ENCODE data around the gene NKAIN4. TPM values are rescaled to one million over a fixed set of nuclear protein-coding genes. Genes with fewer than 3 reads are reported as not detected.

NKAIN4 gene
- polyA plus RNA-seq, 1 donor: 6.8 TPM

DNA sequence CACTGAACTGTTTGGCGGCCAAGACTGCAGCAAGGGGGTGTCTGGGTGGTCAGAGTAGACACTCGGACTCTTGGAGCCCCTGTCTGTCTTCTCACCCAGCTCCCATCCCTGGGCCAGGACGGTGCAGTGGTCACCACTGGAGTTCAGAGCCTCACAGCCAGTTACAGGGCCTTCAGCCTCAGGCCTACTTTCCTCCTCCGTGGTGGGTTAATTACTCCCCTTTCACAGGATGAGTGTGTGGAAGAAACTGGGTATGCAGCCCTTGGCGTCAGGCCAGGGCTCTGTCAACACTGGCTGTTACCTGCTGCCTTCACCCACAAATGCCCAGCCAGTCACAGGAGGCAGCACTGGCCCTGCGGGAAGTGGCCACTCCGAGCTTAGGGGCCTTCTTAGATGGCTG, 36.6 kb downstream of the NKAIN4 start:
- Histone ChIP-seq H3K27ac (ENCODE audit: low read length) (no peak overlapping the region), H3K4me3 (ENCODE audit: low read length) (no peak overlapping the region), H3K36me3 (ENCODE audit: control insufficient read depth, insufficient read depth, low read length) (peaks cover 18% of the 10 kb centered on the region), H3K9me3 (ENCODE audit: control insufficient read depth, low read depth, low read length) (no peaks in the 10 kb centered on the region), H3K4me1 (ENCODE audit: control insufficient read depth, insufficient read depth, low read length) (peaks cover 18% of the 10 kb centered on the region), H3K27me3 (ENCODE audit: control insufficient read depth, insufficient read depth, low read length) (no peaks in the 10 kb centered on the region)
- no CpG with 5 or more reads among the region's 7 CpGs for WGBS (ENCODE audit: insufficient coverage, low lambda C conversion rate)
- no peak for DNase-seq

DNA sequence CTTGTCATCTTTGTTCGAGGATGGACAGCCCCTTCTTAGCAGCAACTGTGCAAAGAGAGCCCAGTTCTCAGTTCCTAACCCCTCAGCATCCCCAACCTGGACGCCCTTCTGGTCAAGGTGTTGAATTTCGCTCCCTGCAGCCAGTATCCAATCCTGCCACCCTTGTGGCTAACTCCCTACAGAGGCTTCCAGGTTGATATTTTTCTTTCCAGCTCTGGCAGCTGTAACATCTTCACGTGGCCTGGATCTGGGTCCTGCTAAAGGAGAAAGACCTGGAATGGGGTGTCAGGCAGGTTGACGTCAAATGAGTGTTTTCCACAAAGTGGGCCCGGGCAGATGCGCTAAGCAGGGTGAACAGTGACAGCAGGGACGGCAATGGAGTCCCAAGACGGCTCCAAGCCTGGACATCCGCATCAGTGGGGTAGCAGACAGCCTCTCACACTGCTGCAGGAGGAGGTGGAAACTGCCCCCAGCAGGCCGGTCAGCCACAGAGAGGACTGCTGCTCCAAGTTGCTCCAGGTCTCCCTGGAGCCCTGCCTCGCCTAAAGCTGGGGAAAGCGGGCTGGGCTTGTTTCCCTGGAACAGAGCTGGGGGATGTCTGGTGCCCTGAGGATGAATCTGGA, 37.3 kb downstream of the NKAIN4 start:
- Histone ChIP-seq H3K4me3 (ENCODE audit: low read length) (peak overlapping the region; percentile 55), H3K36me3 (ENCODE audit: control insufficient read depth, insufficient read depth, low read length) (peaks cover 26% of the 10 kb centered on the region), H3K9me3 (ENCODE audit: control insufficient read depth, low read depth, low read length) (no peaks in the 10 kb centered on the region), H3K4me1 (ENCODE audit: control insufficient read depth, insufficient read depth, low read length) (peaks cover 18% of the 10 kb centered on the region), H3K27ac (ENCODE audit: low read length) (peak overlapping the region; percentile 86), H3K27me3 (ENCODE audit: control insufficient read depth, insufficient read depth, low read length) (no peaks in the 10 kb centered on the region)
- WGBS (ENCODE audit: insufficient coverage, low lambda C conversion rate): 100% methylated on average over 1 of the region's 13 CpGs
- DNase-seq: no peak

DNA sequence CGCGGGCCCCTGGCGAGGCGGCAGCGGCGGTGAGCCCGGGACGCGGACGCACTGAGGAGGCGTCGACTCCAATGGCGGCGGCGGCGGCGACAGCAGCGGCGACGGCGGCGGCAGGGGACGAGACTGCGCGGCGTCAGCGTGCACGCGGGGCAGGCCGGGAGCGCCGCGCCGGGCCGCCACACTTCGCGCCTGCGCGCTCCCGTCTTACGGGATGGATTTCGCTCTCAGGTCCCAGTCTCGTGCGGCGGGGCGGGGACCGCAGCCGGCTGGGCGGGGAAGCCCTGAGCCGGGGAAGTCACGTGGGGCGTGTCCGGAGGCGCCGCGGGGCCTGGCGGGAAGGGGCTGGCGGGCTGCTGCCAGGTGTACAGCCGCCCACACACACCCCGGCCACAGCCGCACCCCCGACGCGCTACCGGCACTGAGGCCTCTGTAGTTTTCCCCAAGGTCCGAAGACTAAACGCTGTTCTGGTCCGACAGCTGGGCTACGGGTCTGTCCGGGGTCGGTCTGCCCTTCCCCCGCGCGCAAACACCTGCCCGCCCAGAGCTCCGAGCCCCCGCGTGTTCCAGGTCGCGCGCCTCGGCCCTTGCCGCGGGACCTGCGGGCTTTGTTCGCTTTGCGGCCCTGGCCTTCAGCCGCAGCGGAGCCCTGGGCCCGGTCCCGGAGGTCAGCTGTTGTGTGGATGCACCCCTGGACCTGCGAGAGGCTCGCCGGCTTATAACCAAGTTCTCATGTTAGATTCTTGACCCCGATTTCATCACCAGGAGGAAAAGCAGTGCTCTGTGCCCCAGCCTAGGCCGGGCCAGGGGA, 38.0 kb downstream of the NKAIN4 start, which contains the start of gene YTHDF1:
YTHDF1 (minus strand) TSS at position 91 of the 808 bp plus-strand sequence. CDS start 239 bp downstream, outside the sequence.
- Histone ChIP-seq H3K4me3 (ENCODE audit: low read length) (peak within 1 kb of the TSS; percentile 81), H3K4me1 (ENCODE audit: control insufficient read depth, insufficient read depth, low read length) (peaks cover 18% of the 10 kb centered on the region)

DNA sequence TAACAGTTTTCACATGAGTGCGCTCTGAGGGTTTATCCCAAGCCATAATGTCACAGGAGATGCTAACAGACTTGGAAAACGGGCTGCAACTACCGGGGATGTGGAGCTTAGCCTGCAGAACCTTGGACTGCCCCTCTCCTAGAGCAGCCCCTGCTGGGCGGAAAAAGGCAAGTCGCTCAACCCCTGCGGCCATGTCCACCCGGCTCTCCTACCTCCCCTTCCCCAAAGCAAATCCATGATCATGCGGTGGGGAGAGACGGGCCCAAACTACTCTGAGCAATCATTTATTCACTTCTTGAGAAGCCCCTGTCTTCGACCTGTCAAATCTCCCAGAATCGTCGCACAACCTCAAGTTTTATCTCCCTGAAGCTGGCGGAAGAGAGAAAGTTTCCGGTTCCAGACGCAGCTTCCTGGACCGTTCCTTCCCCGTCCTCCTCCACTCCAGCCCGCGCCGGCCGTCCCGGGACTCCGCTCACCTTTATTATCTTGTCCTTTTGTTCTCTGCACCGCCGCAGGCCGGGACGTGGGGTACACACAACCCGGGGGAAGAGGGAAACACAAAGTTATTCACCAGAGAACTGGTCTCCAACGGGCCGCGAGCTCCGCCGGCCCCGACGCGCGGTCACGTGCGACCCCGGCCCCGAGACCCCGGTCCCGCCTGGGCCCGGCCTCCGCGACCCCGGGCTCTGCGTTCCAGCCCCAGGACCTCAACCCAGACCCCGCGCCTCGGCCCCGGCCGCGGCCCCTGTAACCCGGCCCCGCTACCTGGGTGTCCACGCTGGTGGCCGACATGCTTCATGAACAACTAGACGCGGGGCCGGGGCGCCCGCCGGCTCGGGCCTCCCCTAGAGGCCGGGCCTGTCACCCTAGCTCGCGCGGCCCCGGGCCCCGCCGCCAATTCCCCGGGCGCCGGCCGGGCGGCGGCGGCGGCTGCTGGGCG, 38.9 kb downstream of the NKAIN4 start:
- no CpG with 5 or more reads among the region's 81 CpGs for WGBS (ENCODE audit: insufficient coverage, low lambda C conversion rate)
- Histone ChIP-seq H3K36me3 (ENCODE audit: control insufficient read depth, insufficient read depth, low read length) (peaks cover 32% of the 10 kb centered on the region), H3K4me1 (ENCODE audit: control insufficient read depth, insufficient read depth, low read length) (peaks cover 18% of the 10 kb centered on the region), H3K4me3 (ENCODE audit: low read length) (peak overlapping the region; percentile 81), H3K9me3 (ENCODE audit: control insufficient read depth, low read depth, low read length) (no peaks in the 10 kb centered on the region), H3K27ac (ENCODE audit: low read length) (peak overlapping the region; percentile 51), H3K27me3 (ENCODE audit: control insufficient read depth, insufficient read depth, low read length) (no peaks in the 10 kb centered on the region)
- DNase-seq: peak in 1 of 2 donors; percentile 39

More for the DNA sequence above, 38.0 kb downstream of the NKAIN4 start, which contains the start of gene YTHDF1:
- Histone ChIP-seq H3K9me3 (ENCODE audit: control insufficient read depth, low read depth, low read length) (no peaks in the 10 kb centered on the region), H3K36me3 (ENCODE audit: control insufficient read depth, insufficient read depth, low read length) (peaks cover 29% of the 10 kb centered on the region), H3K27me3 (ENCODE audit: control insufficient read depth, insufficient read depth, low read length) (no peaks in the 10 kb centered on the region), H3K27ac (ENCODE audit: low read length) (peak within 1 kb of the TSS; percentile 86)
- WGBS (ENCODE audit: insufficient coverage, low lambda C conversion rate): no CpG with 5 or more reads among the region's 96 CpGs
- DNase-seq: peak; percentile 98 to 99

DNA sequence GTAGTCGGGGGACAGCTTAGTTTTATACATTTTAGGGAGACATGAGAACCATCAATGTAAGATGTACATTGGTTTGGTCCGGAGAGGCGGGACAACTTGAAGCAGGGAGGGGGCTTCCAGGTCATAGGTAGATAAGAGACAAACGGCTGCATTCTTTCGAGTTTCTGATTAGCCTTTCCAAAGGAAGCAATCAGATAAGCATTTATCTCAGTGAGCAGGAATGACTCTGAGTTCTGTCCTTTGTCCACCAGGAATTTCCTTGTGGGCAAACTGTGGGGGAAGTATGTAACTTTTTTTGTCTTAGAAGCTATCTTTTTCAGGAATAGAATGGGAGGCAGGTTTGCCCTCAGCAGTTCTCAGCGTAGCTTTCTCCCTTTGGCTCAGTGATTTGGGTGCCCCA, 39.7 kb downstream of the NKAIN4 start:
- peak overlapping the region; percentile 81 for H3K4me3 ChIP-seq (ENCODE audit: low read length)
- no peaks in the 10 kb centered on the region for H3K27me3 ChIP-seq (ENCODE audit: control insufficient read depth, insufficient read depth, low read length)
- 14% methylated on average over 1 of the region's 6 CpGs for WGBS (ENCODE audit: insufficient coverage, low lambda C conversion rate)
- DNase-seq: no peak
- peaks cover 40% of the 10 kb centered on the region for H3K36me3 ChIP-seq (ENCODE audit: control insufficient read depth, insufficient read depth, low read length)
- no peaks in the 10 kb centered on the region for H3K9me3 ChIP-seq (ENCODE audit: control insufficient read depth, low read depth, low read length)
- peaks cover 18% of the 10 kb centered on the region for H3K4me1 ChIP-seq (ENCODE audit: control insufficient read depth, insufficient read depth, low read length)
- peak overlapping the region; percentile 51 for H3K27ac ChIP-seq (ENCODE audit: low read length)

DNA sequence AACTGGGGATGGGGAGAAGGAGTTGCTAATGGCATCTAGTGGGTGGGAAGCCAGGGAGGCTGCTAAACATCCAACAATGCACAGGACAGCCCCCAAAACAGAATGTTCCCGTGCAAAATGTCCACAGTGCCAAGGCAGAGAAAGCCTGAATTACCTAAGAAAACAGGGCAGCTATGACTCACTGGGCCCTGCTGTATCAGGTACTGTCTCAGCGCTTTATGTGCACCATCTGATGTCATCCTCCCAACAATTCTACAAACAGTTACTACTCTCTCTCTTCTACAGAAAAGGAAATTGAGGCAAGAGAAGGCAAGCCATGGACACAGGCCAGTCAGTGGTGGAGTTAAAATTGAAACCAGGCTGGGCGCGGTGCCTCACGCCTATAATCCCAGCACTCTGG, 41.5 kb downstream of the NKAIN4 start:
- Histone ChIP-seq H3K4me1 (ENCODE audit: control insufficient read depth, insufficient read depth, low read length) (peaks cover 18% of the 10 kb centered on the region), H3K4me3 (ENCODE audit: low read length) (no peak overlapping the region), H3K27me3 (ENCODE audit: control insufficient read depth, insufficient read depth, low read length) (no peaks in the 10 kb centered on the region), H3K36me3 (ENCODE audit: control insufficient read depth, insufficient read depth, low read length) (peaks cover 52% of the 10 kb centered on the region), H3K9me3 (ENCODE audit: control insufficient read depth, low read depth, low read length) (no peaks in the 10 kb centered on the region), H3K27ac (ENCODE audit: low read length) (no peak overlapping the region)
- WGBS (ENCODE audit: insufficient coverage, low lambda C conversion rate): no CpG with 5 or more reads among the region's 5 CpGs
- DNase-seq: no peak

DNA sequence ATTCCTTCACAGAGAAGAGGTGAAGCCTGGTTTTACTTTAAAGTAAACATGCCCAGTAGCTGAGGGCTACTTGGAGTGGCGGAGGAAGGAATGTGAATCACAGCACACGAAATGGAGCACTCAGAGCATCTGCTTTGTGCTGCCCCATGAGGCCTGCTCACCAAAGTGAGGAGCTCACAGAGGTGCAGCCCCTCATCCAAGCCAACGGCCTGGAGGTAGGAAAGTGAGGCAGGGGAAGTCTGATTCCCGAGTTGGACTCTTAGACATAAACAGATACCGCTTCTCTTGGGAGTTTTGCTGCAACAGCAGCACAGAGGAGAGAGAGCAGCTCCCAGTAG, 41.9 kb downstream of the NKAIN4 start:
- WGBS (ENCODE audit: insufficient coverage, low lambda C conversion rate): no CpG with 5 or more reads among the region's 5 CpGs
- no peaks in the 10 kb centered on the region for H3K27me3 ChIP-seq (ENCODE audit: control insufficient read depth, insufficient read depth, low read length)
- H3K27ac ChIP-seq (ENCODE audit: low read length): no peak overlapping the region
- H3K36me3 ChIP-seq (ENCODE audit: control insufficient read depth, insufficient read depth, low read length): peaks cover 55% of the 10 kb centered on the region
- DNase-seq: no peak
- H3K4me3 ChIP-seq (ENCODE audit: low read length): no peak overlapping the region
- peaks cover 18% of the 10 kb centered on the region for H3K4me1 ChIP-seq (ENCODE audit: control insufficient read depth, insufficient read depth, low read length)
- H3K9me3 ChIP-seq (ENCODE audit: control insufficient read depth, low read depth, low read length): no peaks in the 10 kb centered on the region

DNA sequence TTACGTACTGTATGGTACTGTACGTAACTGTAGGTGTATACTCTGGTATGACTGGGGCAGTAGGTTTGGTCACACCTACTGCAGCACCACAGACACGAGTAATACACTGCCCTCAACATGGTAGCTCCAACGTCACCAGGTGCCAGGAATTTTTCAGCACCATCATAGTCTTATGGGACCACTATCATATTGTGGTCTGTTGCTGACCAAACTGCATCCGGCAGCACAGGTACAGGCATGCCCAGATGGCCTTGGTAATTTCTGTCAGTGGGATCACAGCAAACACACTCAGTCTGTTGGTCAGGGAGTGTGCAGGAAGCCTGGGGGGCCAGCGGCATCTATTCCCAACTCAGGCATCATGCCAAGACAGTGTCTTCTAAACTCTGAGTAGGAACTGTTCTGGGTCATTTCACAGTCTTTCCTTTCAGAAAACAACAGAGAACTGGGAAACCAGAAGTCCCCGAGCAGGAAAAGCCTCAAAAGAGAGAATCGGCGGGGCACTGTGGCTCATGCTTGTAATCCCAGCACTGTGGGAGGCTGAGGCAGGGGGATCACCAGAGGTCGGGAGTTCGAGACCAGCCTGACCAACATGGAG, 44.2 kb downstream of the NKAIN4 start:
- no CpG with 5 or more reads among the region's 11 CpGs for WGBS (ENCODE audit: insufficient coverage, low lambda C conversion rate)
- peaks cover 68% of the 10 kb centered on the region for H3K36me3 ChIP-seq (ENCODE audit: control insufficient read depth, insufficient read depth, low read length)
- peaks cover 11% of the 10 kb centered on the region for H3K4me1 ChIP-seq (ENCODE audit: control insufficient read depth, insufficient read depth, low read length)

DNA sequence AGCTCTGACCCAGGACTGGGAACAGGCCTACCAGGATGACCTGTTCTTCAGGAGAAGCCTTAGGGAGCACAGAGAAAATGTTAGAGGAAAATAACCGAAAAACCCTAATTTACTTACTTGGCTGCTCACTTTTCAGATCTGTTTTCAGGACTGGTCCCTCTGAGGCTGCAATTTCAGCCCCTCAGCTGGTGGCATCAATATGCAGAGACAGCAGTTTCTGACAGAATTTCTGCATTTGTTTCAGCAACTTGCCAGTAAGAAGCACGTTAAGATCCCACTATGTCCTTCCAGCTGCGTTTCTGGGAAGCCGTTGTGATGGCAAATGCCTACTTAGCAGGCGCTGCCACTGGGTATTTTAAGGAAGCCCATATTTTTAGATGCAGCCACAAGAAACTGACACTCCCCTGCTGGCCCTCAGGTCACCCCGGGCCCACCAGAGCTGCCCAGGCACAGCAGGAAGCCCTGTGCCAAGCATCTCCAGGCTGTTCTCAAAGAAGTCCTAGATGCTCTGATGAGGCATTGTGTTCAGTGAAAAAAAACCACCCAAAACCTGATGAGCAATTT, 45.8 kb downstream of the NKAIN4 start:
- no peaks in the 10 kb centered on the region for H3K4me1 ChIP-seq (ENCODE audit: control insufficient read depth, insufficient read depth, low read length)
- no peak overlapping the region for H3K4me3 ChIP-seq (ENCODE audit: low read length)
- H3K27me3 ChIP-seq (ENCODE audit: control insufficient read depth, insufficient read depth, low read length): no peaks in the 10 kb centered on the region
- H3K36me3 ChIP-seq (ENCODE audit: control insufficient read depth, insufficient read depth, low read length): peaks cover 74% of the 10 kb centered on the region
- DNase-seq: no peak
- no peak overlapping the region for H3K27ac ChIP-seq (ENCODE audit: low read length)
- no peaks in the 10 kb centered on the region for H3K9me3 ChIP-seq (ENCODE audit: control insufficient read depth, low read depth, low read length)
- WGBS (ENCODE audit: insufficient coverage, low lambda C conversion rate): no CpG with 5 or more reads among the region's 6 CpGs

More for the DNA sequence above, 44.2 kb downstream of the NKAIN4 start:
- H3K4me3 ChIP-seq (ENCODE audit: low read length): no peak overlapping the region
- no peaks in the 10 kb centered on the region for H3K27me3 ChIP-seq (ENCODE audit: control insufficient read depth, insufficient read depth, low read length)
- no peak overlapping the region for H3K27ac ChIP-seq (ENCODE audit: low read length)
- no peaks in the 10 kb centered on the region for H3K9me3 ChIP-seq (ENCODE audit: control insufficient read depth, low read depth, low read length)
- no peak for DNase-seq

All from large intestine (tissue), 3 donors.